Activated T-cell treated with anti-CD3 and anti-CD28 coated beads, Interleukin-2, amount 50 U/mL, for 48 hours (primary cell): ENCODE measurements around the gene RNF6.
A peak's percentile ranks its signal among the peaks of the same experiment; 100 is the strongest.
"Not testable (repeated sequence)": the region's sequence is repeated elsewhere in the genome, so short reads cannot be mapped to it uniquely, and the experiment has no call there.

Experiments
- DNase-seq, 2 experiments: peaks; one replicate each; pipeline ENCODE4 v3.0.0-alpha.2; 2020

The RNF6 gene

GRCh38 chr13:26221721-26222519, at the start of gene RNF6:
Gene RNF6, minus strand, starts transcription at chr13:26222314. Its CDS starts 2,665 bp downstream, at chr13:26219649.
- DNase-seq = peak; percentile 91 to 92

GRCh38 chr13:26270707-26271106, 48.6 kb upstream of the RNF6 start:
- DNase-seq = no peak

GRCh38 chr13:26266311-26266710, 44.2 kb upstream of the RNF6 start:
- DNase-seq = no peak

GRCh38 chr13:26262156-26262555, 40.0 kb upstream of the RNF6 start:
- no peak for DNase-seq

- no peak for DNase-seq
Observed at GRCh38 chr13:26259634-26260033, 37.5 kb upstream of the RNF6 start.

- no peak for DNase-seq
Observed at GRCh38 chr13:26257049-26257448, 34.9 kb upstream of the RNF6 start.

- DNase-seq = no peak
Observed at GRCh38 chr13:26255691-26256277, 33.7 kb upstream of the RNF6 start.

GRCh38 chr13:26255115-26255514, 33.0 kb upstream of the RNF6 start:
- no peak for DNase-seq

GRCh38 chr13:26254583-26255111, 32.5 kb upstream of the RNF6 start:
- DNase-seq = peak; percentile 58 to 66

- DNase-seq = peak; percentile 93 to 94
Observed at GRCh38 chr13:26253787-26254582, 31.9 kb upstream of the RNF6 start, which contains the start of gene CDK8. Gene CDK8, plus strand, starts transcription at chr13:26254129. Its CDS starts 513 bp downstream, at chr13:26254642.

- no peak for DNase-seq
Observed at GRCh38 chr13:26253262-26253786, 31.2 kb upstream of the RNF6 start.

- not testable (repeated sequence) for DNase-seq
Observed at GRCh38 chr13:26252006-26252405, 29.9 kb upstream of the RNF6 start.

GRCh38 chr13:26249551-26249950, 27.4 kb upstream of the RNF6 start:
- DNase-seq = no peak

GRCh38 chr13:26247608-26248007, 25.5 kb upstream of the RNF6 start:
- DNase-seq = no peak

- no peak for DNase-seq
Observed at GRCh38 chr13:26247011-26247410, 24.9 kb upstream of the RNF6 start.

GRCh38 chr13:26246154-26246553, 24.0 kb upstream of the RNF6 start:
- DNase-seq = no peak

- DNase-seq = no peak
Observed at GRCh38 chr13:26236296-26236695, 14.2 kb upstream of the RNF6 start.

- no peak for DNase-seq
Observed at GRCh38 chr13:26230703-26231102, 8.6 kb upstream of the RNF6 start.

- no peak for DNase-seq
Observed at GRCh38 chr13:26229080-26229615, 7.0 kb upstream of the RNF6 start.

- DNase-seq = no peak
Observed at GRCh38 chr13:26228096-26228495, 6.0 kb upstream of the RNF6 start.

- DNase-seq = no peak
Observed at GRCh38 chr13:26227166-26227971, 5.3 kb upstream of the RNF6 start.
